ENCODE measurements around the gene FAM3C. TPM values are rescaled to one million over a fixed set of nuclear protein-coding genes. Genes with fewer than 3 reads are reported as not detected.

FAM3C gene
- total RNA-seq, 6 experiments from 2014 or later, result 54.8 to 85.0 (median 76.6) TPM

GRCh38 chr7:121313793-121314676, 82.1 kb downstream of the FAM3C start:
- peaks cover 26% of the 10 kb centered on the region for H3K4me1 Mint-ChIP-seq (ENCODE audit: low read depth)
- H3K9me3 Mint-ChIP-seq, result peaks cover 17% of the 10 kb centered on the region
- DNase-seq, result no peak
- peaks cover 12% of the 10 kb centered on the region; the same call in 1 of the 2 replicates for H3K36me3 Mint-ChIP-seq (ENCODE audit: low read depth)
- TF ChIP-seq CTCF (IDR thresholded peaks at IDR 0.05), result no peak
- H3K4me3 Mint-ChIP-seq, result peak overlapping the region; percentile 31; the same call in 1 of the 2 replicates
- peak overlapping the region; percentile 11; the same call in 1 of the 2 replicates for H3K27ac Mint-ChIP-seq
- peaks cover 3% of the 10 kb centered on the region for H3K27me3 Mint-ChIP-seq (ENCODE audit: insufficient read depth)

GRCh38 chr7:121313220-121313792, 82.8 kb downstream of the FAM3C start:
- peak; percentile 18 for DNase-seq
- Mint-ChIP-seq H3K4me3 (peak overlapping the region; percentile 31), H3K4me1 (ENCODE audit: low read depth) (peaks cover 23% of the 10 kb centered on the region), H3K9me3 (peaks cover 17% of the 10 kb centered on the region), H3K27ac (peak overlapping the region; percentile 11; the same call in 1 of the 2 replicates), H3K27me3 (ENCODE audit: insufficient read depth) (peaks cover 3% of the 10 kb centered on the region), H3K36me3 (ENCODE audit: low read depth) (peaks cover 12% of the 10 kb centered on the region; the same call in 1 of the 2 replicates)
- TF ChIP-seq CTCF (IDR thresholded peaks at IDR 0.05), result no peak

- Mint-ChIP-seq H3K4me1 (ENCODE audit: low read depth) (peaks cover 55% of the 10 kb centered on the region), H3K27ac (no peak overlapping the region), H3K4me3 (no peak overlapping the region), H3K36me3 (ENCODE audit: low read depth) (peaks cover 12% of the 10 kb centered on the region; the same call in 1 of the 2 replicates), H3K27me3 (ENCODE audit: insufficient read depth) (no peaks in the 10 kb centered on the region), H3K9me3 (peaks cover 17% of the 10 kb centered on the region)
- TF ChIP-seq CTCF (IDR thresholded peaks at IDR 0.05), result no peak
- DNase-seq, result no peak
Observed at GRCh38 chr7:121307021-121307574, 89.0 kb downstream of the FAM3C start.

- Mint-ChIP-seq H3K9me3 (peaks cover 17% of the 10 kb centered on the region), H3K4me3 (no peak overlapping the region), H3K4me1 (ENCODE audit: low read depth) (peaks cover 60% of the 10 kb centered on the region), H3K36me3 (ENCODE audit: low read depth) (peaks cover 12% of the 10 kb centered on the region; the same call in 1 of the 2 replicates), H3K27ac (peak overlapping the region; percentile 46; the same call in 1 of the 2 replicates), H3K27me3 (ENCODE audit: insufficient read depth) (no peaks in the 10 kb centered on the region; the same call in 1 of the 2 replicates)
- no peak for TF ChIP-seq CTCF (IDR thresholded peaks at IDR 0.05)
- no peak for DNase-seq
Observed at GRCh38 chr7:121306565-121306964, 89.5 kb downstream of the FAM3C start.

- peak; percentile 16 for DNase-seq
- TF ChIP-seq CTCF (IDR thresholded peaks at IDR 0.05), result no peak
- peak overlapping the region; percentile 41 for H3K4me3 Mint-ChIP-seq
- peak overlapping the region; percentile 25 for H3K27ac Mint-ChIP-seq
- H3K27me3 Mint-ChIP-seq (ENCODE audit: insufficient read depth), result no peaks in the 10 kb centered on the region; the same call in 1 of the 2 replicates
- peaks cover 12% of the 10 kb centered on the region; the same call in 1 of the 2 replicates for H3K36me3 Mint-ChIP-seq (ENCODE audit: low read depth)
- peaks cover 75% of the 10 kb centered on the region for H3K4me1 Mint-ChIP-seq (ENCODE audit: low read depth)
- H3K9me3 Mint-ChIP-seq, result peaks cover 5% of the 10 kb centered on the region
Observed at GRCh38 chr7:121305109-121305508, 91.0 kb downstream of the FAM3C start.

Measured in HFFc6 (cell line).